Measurements from ENCODE around the gene GPR143.

GPR143 gene

GRCh38 chrX:9687899-9688298, 77.7 kb downstream of the GPR143 start:
- Histone ChIP-seq H3K4me1 (ENCODE audit: control insufficient read depth, insufficient read depth, low read length) (no peaks in the 10 kb centered on the region), H3K36me3 (ENCODE audit: control insufficient read depth in 2 of 2, insufficient read depth in 1 of 2, low read length in 2 of 2) (peaks cover 0 to 63% of the 10 kb centered on the region in 2 experiments; a peak in 1 of 3 replicates), H3K27ac (ENCODE audit: extremely low read depth, low read depth, low read length) (no peak overlapping the region), H3K9me3 (ENCODE audit: control insufficient read depth, insufficient read depth, low read depth, low read length) (no peaks in the 10 kb centered on the region), H3K4me3 (ENCODE audit: low read depth, low read length) (no peak overlapping the region)
- no peak for TF ChIP-seq ZBTB20 (tag by site-specific recombination; IDR thresholded peaks at IDR 0.05)
- TF ChIP-seq ZNF155 (tag by site-specific recombination; IDR thresholded peaks at IDR 0.05): no peak
- TF ChIP-seq ZBTB11 (tag by site-specific recombination; conservative IDR thresholded peaks at IDR 0.05; ENCODE audit: low read depth): no peak
- no peak for TF ChIP-seq ZNF248 (tag by site-specific recombination; IDR thresholded peaks at IDR 0.05)
- TF ChIP-seq ZNF138 (tag by site-specific recombination; IDR thresholded peaks at IDR 0.05; ENCODE audit: borderline replicate concordance): no peak
- TF ChIP-seq GLI4 (tag by site-specific recombination; IDR thresholded peaks at IDR 0.05): no peak
- TF ChIP-seq ZNF621 (tag by site-specific recombination; IDR thresholded peaks at IDR 0.05): no peak
- no peak for TF ChIP-seq ZNF140 (tag by site-specific recombination; IDR thresholded peaks at IDR 0.05)
- TF ChIP-seq ZBTB10 (tag by site-specific recombination; IDR thresholded peaks at IDR 0.05): no peak
- POLR2A ChIA-PET: no interaction called here
- CTCF ChIA-PET: no interaction called here

- CTCF ChIA-PET: no interaction called here
- no peak overlapping the region for H3K27ac ChIP-seq (ENCODE audit: extremely low read depth, low read depth, low read length)
- TF ChIP-seq ZBTB10 (tag by site-specific recombination; IDR thresholded peaks at IDR 0.05): no peak
- TF ChIP-seq ZFP37 (tag by site-specific recombination; IDR thresholded peaks at IDR 0.05): no peak
- no peak for TF ChIP-seq EGR2 (tag by site-specific recombination; IDR thresholded peaks at IDR 0.05; ENCODE audit: low read depth)
- TF ChIP-seq SP2 (tag by site-specific recombination; IDR thresholded peaks at IDR 0.05): no peak
- TF ChIP-seq ZNF214 (tag by site-specific recombination; IDR thresholded peaks at IDR 0.05; ENCODE audit: borderline replicate concordance): no peak
- TF ChIP-seq GLI2 (tag by site-specific recombination; IDR thresholded peaks at IDR 0.05; ENCODE audit: borderline replicate concordance, low read depth): no peak
- no peak for TF ChIP-seq FEZF1 (tag by site-specific recombination; IDR thresholded peaks at IDR 0.05)
- TF ChIP-seq ZNF16 (tag by site-specific recombination; IDR thresholded peaks at IDR 0.05; ENCODE audit: low read depth): no peak
- no peak for TF ChIP-seq YY2 (tag by site-specific recombination; IDR thresholded peaks at IDR 0.05)
- no peak for TF ChIP-seq ZNF596 (tag by site-specific recombination; IDR thresholded peaks at IDR 0.05)
- TF ChIP-seq ZNF24 (tag by site-specific recombination; IDR thresholded peaks at IDR 0.05): no peak
- no peak for TF ChIP-seq SP7 (tag by site-specific recombination; IDR thresholded peaks at IDR 0.05)
- TF ChIP-seq ZNF133 (tag by site-specific recombination; IDR thresholded peaks at IDR 0.05): no peak
- no peak for TF ChIP-seq ZFHX2 (tag by site-specific recombination; conservative IDR thresholded peaks at IDR 0.05)
- TF ChIP-seq ZNF211 (tag by site-specific recombination; IDR thresholded peaks at IDR 0.05; ENCODE audit: low read depth): no peak
- TF ChIP-seq ZNF341 (tag by site-specific recombination; IDR thresholded peaks at IDR 0.05; ENCODE audit: low read depth): no peak
- H3K9me3 ChIP-seq (ENCODE audit: control insufficient read depth, insufficient read depth, low read depth, low read length): no peaks in the 10 kb centered on the region
- no peak overlapping the region for H3K4me3 ChIP-seq (ENCODE audit: low read depth, low read length)
- POLR2A ChIA-PET: no interaction called here
- H3K36me3 ChIP-seq (ENCODE audit: control insufficient read depth in 2 of 2, insufficient read depth in 1 of 2, low read length in 2 of 2): peaks cover 0 to 37% of the 10 kb centered on the region in 2 experiments; a peak in 1 of 3 replicates
- H3K4me1 ChIP-seq (ENCODE audit: control insufficient read depth, insufficient read depth, low read length): no peaks in the 10 kb centered on the region
These were observed 82.3 kb downstream of the GPR143 start for GRCh38 chrX:9683350-9683749.

Data from HEK293 (cell line).